ENCODE results near the gene WFIKKN2.

GRCh38 chr17:50877838-50878237 is 42.5 kb downstream of the WFIKKN2 start:
- TF ChIP-seq POLR2A (IDR thresholded peaks at IDR 0.05), result no peak
- no peak for TF ChIP-seq CTCF (IDR thresholded peaks at IDR 0.05)

All from uterus (tissue), 2 donors.